HEK293T (cell line): ENCODE data around the gene FCMR.

Experiments
- CTCF ChIA-PET: fragments of 350-600 bp; formaldehyde crosslinking; extraction: SDS; loops from one replicate; lab custom pipeline; 2021; ENCODE audit warnings: antibody characterized with exemption, inconsistent platforms; lab: Yijun Ruan, JAX
- POLR2A ChIA-PET: fragments of 350-600 bp; formaldehyde crosslinking; extraction: SDS; loops from one replicate; lab custom pipeline; 2020; ENCODE audit warnings: antibody characterized with exemption, inconsistent platforms; lab: Yijun Ruan, JAX
- DNase-seq: peaks from one replicate; pipeline ENCODE4 v3.0.0; 2012; ENCODE audit warnings: mixed read lengths; ENCODE audit errors: extremely low spot score
- ARNT ChIP-seq: fragments of 450-650 bp; IDR thresholded peaks from 2 replicates; pipeline ENCODE4 v1.6.1; 2017; ENCODE audit warnings: mild to moderate bottlenecking
- BHLHE40 ChIP-seq: fragments of 450-650 bp; IDR thresholded peaks from 2 replicates; pipeline ENCODE4 v1.6.1; 2016; ENCODE audit warnings: mild to moderate bottlenecking, moderate library complexity, borderline replicate concordance
- CTBP1 ChIP-seq: fragments of 450-650 bp; IDR thresholded peaks from 2 replicates; pipeline ENCODE4 v1.6.1; 2016; ENCODE audit warnings: borderline replicate concordance
- ELF4 ChIP-seq: fragments of 450-650 bp; IDR thresholded peaks from 2 replicates; pipeline ENCODE4 v1.6.1; 2017; ENCODE audit warnings: antibody characterized with exemption
- FOXA1 ChIP-seq: fragments of 450-650 bp; IDR thresholded peaks from 2 replicates; pipeline ENCODE4 v1.6.1; 2016; ENCODE audit warnings: mild to moderate bottlenecking
- FOXK2 ChIP-seq: fragments of 450-650 bp; IDR thresholded peaks from 2 replicates; pipeline ENCODE4 v1.6.1; 2016; ENCODE audit warnings: mild to moderate bottlenecking
- FOXM1 ChIP-seq: fragments of 450-650 bp; IDR thresholded peaks from 2 replicates; pipeline ENCODE4 v1.6.1; 2017; ENCODE audit warnings: mild to moderate bottlenecking, borderline replicate concordance
- HDGF ChIP-seq: fragments of 450-650 bp; IDR thresholded peaks from 2 replicates; pipeline ENCODE4 v1.6.1; 2017; ENCODE audit warnings: antibody characterized with exemption, borderline replicate concordance
- L3MBTL2 ChIP-seq: fragments of 450-650 bp; conservative IDR thresholded peaks from 2 replicates; pipeline ENCODE4 v1.6.1; 2016; ENCODE audit warnings: mild to moderate bottlenecking
- LEF1 ChIP-seq: fragments of 450-650 bp; IDR thresholded peaks from 2 replicates; pipeline ENCODE4 v1.6.1; 2017; ENCODE audit warnings: mild to moderate bottlenecking, borderline replicate concordance
- NFRKB ChIP-seq: fragments of 450-650 bp; IDR thresholded peaks from 2 replicates; pipeline ENCODE4 v1.6.1; 2016; ENCODE audit warnings: mild to moderate bottlenecking, moderate library complexity
- SP1 ChIP-seq: fragments of 450-650 bp; IDR thresholded peaks from 2 replicates; pipeline ENCODE4 v1.6.1; 2017
- SUZ12 ChIP-seq: fragments of 450-650 bp; IDR thresholded peaks from 2 replicates; pipeline ENCODE4 v1.6.1; 2016; ENCODE audit warnings: mild to moderate bottlenecking
- TARDBP ChIP-seq: fragments of 450-650 bp; IDR thresholded peaks from 2 replicates; pipeline ENCODE4 v1.6.1; 2016
- ZNF384 ChIP-seq: fragments of 450-650 bp; IDR thresholded peaks from 2 replicates; pipeline ENCODE4 v1.6.1; 2016
- TF ChIP-seq, protein P1 (sequence below): fragments of 450-650 bp; IDR thresholded peaks from 2 replicates; pipeline ENCODE4 v1.6.1; 2016

FCMR gene

GRCh38 chr1:206905295-206906164 is 16.2 kb downstream of the FCMR start:
- ChIA-PET POLR2A (no interaction called here), CTCF (no interaction called here)
- no peak for DNase-seq
- TF ChIP-seq HDGF (no peak), LEF1 (no peak), FOXA1 (no peak), ZNF384 (no peak), TARDBP (no peak), SP1 (no peak), BHLHE40 (no peak), L3MBTL2 (no peak), CTBP1 (no peak), FOXK2 (no peak), ELF4 (no peak)
- TF ChIP-seq, protein P1, sequence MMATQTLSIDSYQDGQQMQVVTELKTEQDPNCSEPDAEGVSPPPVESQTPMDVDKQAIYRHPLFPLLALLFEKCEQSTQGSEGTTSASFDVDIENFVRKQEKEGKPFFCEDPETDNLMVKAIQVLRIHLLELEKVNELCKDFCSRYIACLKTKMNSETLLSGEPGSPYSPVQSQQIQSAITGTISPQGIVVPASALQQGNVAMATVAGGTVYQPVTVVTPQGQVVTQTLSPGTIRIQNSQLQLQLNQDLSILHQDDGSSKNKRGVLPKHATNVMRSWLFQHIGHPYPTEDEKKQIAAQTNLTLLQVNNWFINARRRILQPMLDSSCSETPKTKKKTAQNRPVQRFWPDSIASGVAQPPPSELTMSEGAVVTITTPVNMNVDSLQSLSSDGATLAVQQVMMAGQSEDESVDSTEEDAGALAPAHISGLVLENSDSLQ = no peak

DNA sequence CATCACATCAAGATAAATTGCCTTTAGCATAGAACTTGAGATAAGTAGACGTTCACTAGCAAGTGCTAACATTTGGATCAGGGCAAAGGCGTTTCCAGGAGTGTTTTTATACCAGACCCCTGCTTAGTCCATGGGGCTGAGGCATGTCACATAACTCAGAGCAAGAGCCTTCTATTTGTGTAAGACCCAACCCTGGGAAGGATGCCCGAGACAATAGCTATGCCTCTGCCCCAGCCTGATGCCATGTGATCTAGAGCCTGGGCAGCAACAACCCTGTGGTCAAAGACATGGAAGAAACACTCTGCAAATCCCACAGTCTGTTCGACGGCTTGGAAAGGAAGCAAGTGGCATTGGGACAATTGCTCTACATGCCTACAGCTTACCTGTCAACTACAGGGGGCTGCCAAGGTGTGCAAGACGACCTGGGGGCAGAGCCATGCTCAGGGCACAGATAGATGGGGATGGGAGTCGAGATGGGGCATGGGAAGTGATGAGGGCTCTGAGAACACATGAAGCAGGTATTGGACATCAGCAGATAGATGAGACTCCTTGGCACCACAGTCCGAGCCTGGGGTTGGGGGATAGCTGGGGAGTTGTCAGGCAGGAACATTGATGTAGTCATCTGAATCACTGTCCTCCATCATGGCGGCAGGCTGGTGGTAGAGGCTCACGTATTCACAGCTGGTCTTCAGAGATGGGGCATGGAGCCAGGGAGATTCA is 17.2 kb downstream of the FCMR start:
- ChIA-PET CTCF (no interaction called here), POLR2A (no interaction called here)
- no peak for DNase-seq
- TF ChIP-seq TARDBP = no peak

DNA sequence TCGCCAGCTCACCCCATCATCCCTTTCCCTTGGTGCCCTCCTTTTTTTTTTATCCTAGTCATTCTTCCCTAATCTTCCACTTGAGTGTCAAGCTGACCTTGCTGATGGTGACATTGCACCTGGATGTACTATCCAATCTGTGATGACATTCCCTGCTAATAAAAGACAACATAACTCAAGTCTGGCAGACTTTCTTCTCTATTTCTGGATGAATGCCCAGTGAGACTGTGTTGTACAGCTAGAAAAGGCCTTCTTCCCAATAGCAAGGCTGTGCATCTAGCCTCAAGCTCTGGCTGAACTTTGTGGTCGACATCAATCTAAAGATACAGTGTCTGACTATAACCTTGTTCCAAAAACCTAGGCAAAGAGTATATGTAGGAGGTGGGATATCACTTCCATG is 18.1 kb downstream of the FCMR start:
- DNase-seq = no peak
- ChIA-PET CTCF (no interaction called here), POLR2A (no interaction called here)
- TF ChIP-seq FOXA1 = no peak
- TF ChIP-seq NFRKB = no peak
- TF ChIP-seq TARDBP = no peak
- TF ChIP-seq FOXK2 = no peak
- no peak for TF ChIP-seq LEF1
- TF ChIP-seq SUZ12 = no peak

DNA sequence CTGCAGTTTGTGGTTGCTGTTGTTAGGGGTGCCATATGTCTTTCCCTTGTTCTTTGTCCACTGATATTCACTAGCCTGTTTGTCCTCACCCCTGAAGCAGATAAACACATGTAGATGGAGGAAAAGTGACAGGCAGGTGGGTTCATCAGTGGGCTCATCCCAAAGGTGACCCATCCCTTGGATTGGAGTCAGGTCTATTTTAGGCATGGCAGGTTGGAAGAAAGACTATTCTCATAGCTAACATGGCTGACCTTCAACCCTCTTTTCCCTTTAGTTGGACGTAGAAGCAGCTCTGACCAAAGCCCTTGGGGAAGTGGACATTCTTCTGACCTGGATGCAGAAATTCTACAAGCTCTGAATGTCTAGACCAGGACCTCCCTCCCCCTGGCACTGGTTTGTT is 19.0 kb downstream of the FCMR start:
- DNase-seq = no peak
- ChIA-PET POLR2A (no interaction called here), CTCF (no interaction called here)
- TF ChIP-seq BHLHE40 = no peak
- no peak for TF ChIP-seq ELF4
- TF ChIP-seq NFRKB = no peak
- TF ChIP-seq ARNT = no peak
- TF ChIP-seq L3MBTL2 = no peak
- TF ChIP-seq SP1 = no peak
- TF ChIP-seq FOXK2 = no peak
- TF ChIP-seq HDGF = no peak
- no peak for TF ChIP-seq CTBP1

DNA sequence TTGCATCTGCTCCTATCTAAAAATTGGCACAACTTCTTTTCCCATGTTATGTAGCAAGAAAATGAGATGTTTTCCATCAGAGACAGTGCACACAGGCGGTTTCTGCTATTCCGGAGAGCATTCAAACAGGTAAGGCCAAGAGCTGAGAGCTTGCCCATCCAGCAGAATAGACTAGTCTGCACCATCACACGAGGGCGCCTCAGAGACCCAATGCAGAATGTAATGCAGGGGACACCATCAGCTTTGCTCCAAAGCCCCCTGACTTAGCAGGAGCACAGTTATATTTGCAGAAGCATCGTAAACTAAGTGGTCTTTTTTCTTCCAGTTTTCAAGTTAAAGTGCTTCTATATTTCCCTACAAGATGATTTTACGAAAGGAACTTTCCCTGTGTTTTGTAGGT is 19.8 kb downstream of the FCMR start:
- TF ChIP-seq ARNT = no peak
- no peak for DNase-seq
- ChIA-PET POLR2A (no interaction called here), CTCF (no interaction called here)

DNA sequence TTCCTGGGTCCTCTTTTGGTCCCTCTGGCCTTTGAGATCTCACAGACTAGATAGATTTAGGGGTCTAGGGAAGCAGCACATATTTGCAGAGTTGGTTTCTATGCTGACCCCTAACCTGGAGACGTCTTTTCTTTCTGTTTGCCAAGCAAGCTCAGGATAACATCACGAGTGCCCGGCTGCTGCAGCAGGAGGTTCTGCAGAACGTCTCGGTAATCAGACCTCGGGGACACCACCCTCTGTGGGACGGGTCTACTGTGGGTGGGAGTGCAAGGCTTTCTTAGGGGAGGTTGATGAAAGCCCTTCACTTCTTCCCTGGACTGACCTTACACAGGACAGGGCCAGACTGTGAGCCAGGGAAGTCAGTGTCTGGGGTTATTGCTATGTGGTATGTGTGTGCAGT is 21.6 kb downstream of the FCMR start:
- CTCF ChIA-PET = interaction anchor here (0.6 kb wide), 1 partner anchor 9 kb away, joined by 3 read pairs; no protein-coding TSS in a partner anchor
- POLR2A ChIA-PET = no interaction called here
- no peak for DNase-seq
- TF ChIP-seq LEF1 = no peak
- TF ChIP-seq SUZ12 = no peak
- no peak for TF ChIP-seq HDGF
- TF ChIP-seq SP1 = no peak
- TF ChIP-seq ELF4 = no peak
- TF ChIP-seq ARNT = no peak
- no peak for TF ChIP-seq FOXK2
- TF ChIP-seq FOXA1 = no peak
- no peak for TF ChIP-seq ZNF384
- TF ChIP-seq NFRKB = no peak
- no peak for TF ChIP-seq CTBP1
- TF ChIP-seq L3MBTL2 = no peak

DNA sequence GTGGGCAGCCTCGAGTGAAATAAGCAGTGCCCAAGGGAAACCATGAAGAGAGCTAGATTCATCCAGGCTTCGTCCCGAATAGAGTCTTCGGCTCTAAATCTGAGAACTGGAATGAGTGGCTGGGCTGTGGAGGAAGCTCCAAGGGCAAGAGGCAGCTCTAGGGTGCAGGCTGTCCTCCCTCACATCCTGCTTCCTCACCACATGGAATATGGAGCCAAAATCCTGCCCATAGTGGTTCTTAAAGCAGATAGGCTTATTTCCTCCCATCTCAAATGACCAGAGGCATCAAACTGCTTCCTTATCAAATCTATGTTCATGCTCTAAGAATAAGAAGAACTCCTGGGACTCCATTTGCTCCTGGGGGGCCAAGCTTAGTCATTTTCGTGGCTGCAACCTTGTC is 22.0 kb downstream of the FCMR start:
- no peak for TF ChIP-seq ELF4
- no peak for TF ChIP-seq TARDBP
- TF ChIP-seq FOXM1 = no peak
- TF ChIP-seq, protein P1 = no peak
- TF ChIP-seq LEF1 = no peak
- TF ChIP-seq NFRKB = no peak
- no peak for TF ChIP-seq CTBP1
- no peak for TF ChIP-seq FOXA1
- TF ChIP-seq FOXK2 = no peak
- ChIA-PET POLR2A (no interaction called here), CTCF (interaction anchor here (0.6 kb wide), 1 partner anchor 9 kb away, joined by 3 read pairs; no protein-coding TSS in a partner anchor)
- no peak for DNase-seq
